Cardiac septum (tissue), 1 donor: Measurements from ENCODE around the gene CFAP54. TPM values are rescaled to one million over a fixed set of nuclear protein-coding genes. Genes with fewer than 3 reads are reported as not detected.

Experiments
- DNase-seq: peaks from one replicate; pipeline ENCODE4 v3.0.0-alpha.2; 2020; ENCODE audit warnings: low spot score
- intact Hi-C: fragments of 100-400 bp; cut with DNase I; formaldehyde crosslinking; loops from one replicate; pipeline ENCODE4 v1.14.0; 2022
- total RNA-seq: library from RNA; stranded (reverse); fragmentation: NEBNext Ultra II Directional; extraction: Animal tissue kit (Norgen Biotek cat#: 25700); gene quantifications from one replicate; pipeline ENCODE4 v1.2.1, GENCODE V29; 2021
- donor health status: DM: no; HTN: no; CAD: no.

CFAP54 gene
- total RNA-seq, 1 donor from 2014 or later = 0.48 TPM

GRCh38 chr12:96861656-96862055 is 372.3 kb downstream of the CFAP54 start:
- DNase-seq = no peak
- intact Hi-C loops = no loop called here

DNA sequence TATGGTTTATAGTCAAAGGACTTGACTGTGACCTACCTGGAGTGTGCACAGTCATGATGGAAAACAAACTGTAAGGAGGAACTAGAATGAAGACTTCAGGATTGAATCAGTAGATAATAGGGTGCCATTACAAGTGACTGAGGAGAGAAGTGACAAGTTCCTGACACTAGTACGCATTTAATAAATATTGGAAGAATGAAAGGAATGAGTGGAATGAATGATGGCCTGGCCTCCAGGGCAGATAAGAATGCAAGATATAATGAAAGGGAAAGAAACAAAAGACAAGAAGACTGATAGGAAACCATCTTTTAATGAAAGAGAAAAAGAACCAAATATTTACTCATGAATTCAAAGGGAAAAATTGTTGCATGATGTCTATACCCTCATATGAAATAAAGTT is 372.9 kb downstream of the CFAP54 start:
- DNase-seq = no peak
- intact Hi-C loops = no loop called here

DNA sequence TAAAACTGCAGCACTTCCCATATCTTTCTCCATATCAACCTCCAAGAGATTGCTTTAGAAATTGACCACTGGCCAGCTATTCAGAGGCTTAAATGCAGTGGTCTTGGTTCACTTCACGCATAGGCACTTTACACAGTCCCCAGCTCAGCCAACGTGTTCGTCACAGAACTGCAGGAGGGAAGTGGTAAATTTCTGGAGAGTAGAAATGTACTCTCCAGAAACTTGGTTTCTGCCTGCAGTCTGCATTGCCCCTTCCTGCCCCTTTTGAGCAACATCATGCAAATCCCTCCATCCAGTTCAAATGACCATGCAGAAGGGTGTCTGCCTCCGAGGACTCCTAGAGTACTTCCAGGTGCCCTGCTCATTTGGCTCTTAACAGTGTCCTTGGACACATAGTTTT is 375.0 kb downstream of the CFAP54 start:
- no peak for DNase-seq
- intact Hi-C loops = no loop called here

- DNase-seq = no peak
- intact Hi-C loops = no loop called here
These were observed 377.6 kb downstream of the CFAP54 start for GRCh38 chr12:96866801-96867590.

GRCh38 chr12:96870946-96871345 is 381.6 kb downstream of the CFAP54 start:
- DNase-seq = no peak
- intact Hi-C loops = no loop called here

GRCh38 chr12:96872961-96873360 is 383.6 kb downstream of the CFAP54 start:
- no peak for DNase-seq
- intact Hi-C loops = no loop called here

DNA sequence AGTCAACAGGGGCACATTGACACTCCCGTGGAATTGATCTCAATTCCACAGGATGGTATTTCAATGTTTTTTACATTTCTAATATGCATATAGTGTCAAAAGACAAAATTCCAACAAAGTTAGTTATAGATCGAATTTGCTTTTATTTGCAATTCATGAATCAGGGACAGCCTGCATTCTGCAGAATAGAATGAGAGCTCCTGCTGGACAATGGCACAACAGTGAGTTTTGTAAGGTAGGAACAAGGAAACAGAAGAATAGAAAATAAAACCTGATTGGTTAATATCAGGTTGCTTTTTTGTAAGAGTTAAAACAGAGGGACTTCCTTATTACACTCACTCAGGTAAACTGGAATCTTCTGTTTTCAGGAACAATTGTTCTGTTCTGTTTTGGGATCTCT is 384.8 kb downstream of the CFAP54 start:
- intact Hi-C loops = no loop called here
- DNase-seq = no peak

DNA sequence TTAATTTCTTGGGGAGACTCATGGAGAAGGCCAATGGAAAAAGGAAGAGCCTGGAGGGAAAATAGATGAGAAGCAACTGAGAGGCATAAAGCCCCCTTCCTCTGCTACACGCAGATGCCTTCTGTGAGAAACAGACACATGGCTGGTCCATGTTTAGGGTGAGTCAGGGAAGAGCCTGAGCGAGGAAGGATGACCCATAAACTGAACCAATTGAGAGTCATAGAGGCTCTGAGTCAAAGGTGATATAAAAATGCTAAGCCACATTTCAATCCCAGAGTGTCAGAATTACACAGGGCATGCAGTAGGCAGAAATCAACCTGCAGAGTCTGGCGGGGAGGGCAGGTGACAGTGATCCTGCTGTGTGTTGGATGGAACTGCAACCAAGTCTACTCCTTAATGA is 387.6 kb downstream of the CFAP54 start:
- no peak for DNase-seq
- intact Hi-C loops = no loop called here

DNA sequence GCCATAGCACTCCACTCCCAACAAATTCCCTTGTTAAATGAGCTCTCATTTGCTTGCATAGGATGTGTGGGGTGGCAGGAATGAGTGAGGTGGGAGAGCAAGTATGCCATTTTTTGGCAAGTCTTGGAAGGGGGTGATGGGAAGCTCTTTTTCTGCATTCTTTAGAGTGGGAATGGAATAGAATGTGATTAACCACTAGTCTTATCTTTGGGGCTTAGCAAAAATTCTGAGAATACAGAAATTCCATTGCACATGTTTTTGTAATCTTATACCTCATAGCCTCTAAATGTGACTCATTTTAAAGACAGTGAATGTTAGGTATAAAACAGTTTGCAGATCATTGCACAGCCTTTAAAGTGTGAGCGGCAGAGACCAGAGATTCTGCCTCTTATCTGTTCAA is 389.3 kb downstream of the CFAP54 start:
- no peak for DNase-seq
- intact Hi-C loops = no loop called here

DNA sequence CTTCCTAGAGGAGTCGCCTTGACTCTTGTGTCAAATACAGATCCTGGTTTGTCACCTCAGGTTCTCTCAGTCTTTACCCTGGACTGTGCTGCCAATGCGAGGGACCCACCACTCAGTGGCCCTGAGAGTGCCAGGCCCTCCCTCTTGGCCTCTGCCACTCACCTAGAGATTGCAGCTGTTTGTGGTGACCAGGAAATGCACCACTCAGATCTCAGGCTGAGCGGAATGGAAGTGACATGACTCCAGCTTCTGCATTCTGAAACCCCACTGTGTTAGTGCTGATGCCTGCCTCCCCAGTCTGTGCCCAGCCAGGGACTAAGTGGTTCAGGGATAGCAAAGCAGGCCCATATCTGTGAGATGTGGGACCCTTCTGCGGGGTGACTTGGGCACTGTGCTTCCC is 389.9 kb downstream of the CFAP54 start:
- no peak for DNase-seq
- intact Hi-C loops = no loop called here

- intact Hi-C loops = no loop called here
- DNase-seq = no peak
These were observed 390.8 kb downstream of the CFAP54 start for GRCh38 chr12:96880220-96880619.

- DNase-seq = no peak
- intact Hi-C loops = no loop called here
These were observed 392.2 kb downstream of the CFAP54 start for GRCh38 chr12:96881608-96882007.

- intact Hi-C loops = no loop called here
- DNase-seq = no peak
These were observed 393.5 kb downstream of the CFAP54 start for GRCh38 chr12:96882862-96883261.

- DNase-seq = no peak
- intact Hi-C loops = no loop called here
These were observed 394.2 kb downstream of the CFAP54 start for GRCh38 chr12:96883571-96883970.

DNA sequence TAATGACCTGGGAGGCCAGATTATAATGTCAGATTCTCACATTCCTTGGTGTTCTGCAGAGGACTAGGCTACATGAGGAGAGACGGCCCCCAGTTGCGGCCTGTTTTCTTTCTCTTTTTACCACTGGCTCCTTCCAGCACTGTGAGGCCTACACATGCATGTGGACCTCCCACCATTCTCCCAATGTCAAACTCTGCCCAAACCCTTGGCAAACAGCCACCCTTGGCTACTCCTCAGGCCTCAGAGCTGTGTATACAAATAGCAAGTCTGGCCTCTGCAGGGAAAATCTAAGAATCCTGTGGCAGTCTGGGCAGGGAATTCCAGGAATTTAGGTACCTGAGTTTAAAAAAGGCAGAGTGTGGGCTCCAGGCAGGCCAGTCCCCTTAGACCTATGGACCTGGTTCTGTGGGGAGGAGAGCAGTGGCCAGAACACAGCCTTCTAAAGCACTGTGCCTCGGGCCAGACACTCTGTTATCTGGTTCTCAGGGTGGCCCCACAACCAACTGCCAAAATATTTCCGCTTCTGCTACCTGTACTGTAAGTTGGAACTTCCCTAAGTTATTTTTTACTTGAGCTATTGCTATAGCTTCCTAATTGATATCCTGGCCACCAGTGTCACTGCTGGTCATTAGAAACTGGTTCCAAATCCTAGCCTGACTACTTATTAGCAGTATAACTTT is 397.8 kb downstream of the CFAP54 start:
- no peak for DNase-seq
- intact Hi-C loops = no loop called here

- no peak for DNase-seq
These were observed 400.0 kb downstream of the CFAP54 start for GRCh38 chr12:96889273-96889933.

GRCh38 chr12:96890331-96890730 is 401.0 kb downstream of the CFAP54 start:
- no peak for DNase-seq
- intact Hi-C loops = no loop called here

More at GRCh38 chr12:96889273-96889933, 400.0 kb downstream of the CFAP54 start:
- intact Hi-C loops = no loop called here

DNA sequence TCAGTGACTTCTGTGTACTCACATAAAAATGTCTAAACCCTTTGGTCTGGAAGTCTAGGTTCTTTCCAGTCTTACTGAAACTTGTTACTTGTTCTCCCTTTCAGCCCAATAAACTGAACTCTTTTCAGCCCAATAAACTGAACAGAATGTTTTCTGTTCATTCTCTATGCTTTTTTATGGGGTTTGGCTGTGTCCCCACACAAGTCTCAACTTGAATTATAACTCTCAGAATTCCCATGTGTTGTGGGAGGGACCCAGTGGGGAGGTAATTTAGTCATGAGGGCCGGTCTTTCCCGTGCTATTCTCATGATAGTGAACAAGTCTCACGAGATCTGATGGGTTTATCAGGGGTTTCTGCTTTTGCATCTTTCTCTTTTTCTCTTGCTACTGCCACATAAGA is 402.7 kb downstream of the CFAP54 start:
- intact Hi-C loops = no loop called here
- no peak for DNase-seq

DNA sequence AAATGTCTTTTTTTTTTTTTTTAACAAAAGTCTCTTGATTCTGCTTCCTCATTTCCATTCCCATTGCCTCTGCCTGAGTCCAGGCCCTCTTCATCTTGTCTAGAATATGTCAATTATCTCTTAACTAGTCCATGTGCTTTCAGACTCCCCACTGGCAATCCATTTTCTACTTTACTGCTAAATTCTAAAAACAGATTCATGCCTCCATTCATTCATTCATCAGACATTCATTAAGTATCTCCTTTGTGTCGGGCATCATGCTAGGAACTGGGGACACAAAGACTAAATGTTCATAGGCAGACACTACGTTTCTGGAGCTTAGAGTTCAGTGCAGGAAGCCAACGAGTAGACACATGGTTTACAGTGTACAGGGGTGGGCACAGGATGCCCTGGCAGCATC is 408.0 kb downstream of the CFAP54 start:
- DNase-seq = no peak
- intact Hi-C loops = no loop called here

GRCh38 chr12:96901175-96901574 is 411.8 kb downstream of the CFAP54 start:
- intact Hi-C loops = no loop called here
- no peak for DNase-seq

DNA sequence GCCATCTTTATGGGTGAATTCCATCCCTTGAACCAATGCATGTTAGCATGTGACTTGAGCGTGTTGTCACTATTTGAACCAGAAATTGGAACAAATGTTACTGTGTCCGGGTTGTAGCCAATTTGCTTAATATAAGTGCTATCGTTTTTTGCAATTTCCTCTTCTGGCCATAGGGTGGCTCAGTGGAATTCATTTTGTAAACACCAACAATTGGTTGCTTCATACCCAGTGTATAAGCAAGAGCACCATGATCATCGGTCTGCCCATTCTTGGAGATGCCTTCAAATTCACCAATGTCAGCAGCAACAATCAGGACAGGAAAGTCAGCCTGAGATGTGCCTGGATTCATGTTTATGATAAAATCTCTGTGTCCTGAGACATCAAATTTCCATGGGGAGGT is 412.7 kb downstream of the CFAP54 start:
- intact Hi-C loops = no loop called here
- DNase-seq = no peak
